ENCODE measurements around the gene AFMID.

The AFMID gene

DNA sequence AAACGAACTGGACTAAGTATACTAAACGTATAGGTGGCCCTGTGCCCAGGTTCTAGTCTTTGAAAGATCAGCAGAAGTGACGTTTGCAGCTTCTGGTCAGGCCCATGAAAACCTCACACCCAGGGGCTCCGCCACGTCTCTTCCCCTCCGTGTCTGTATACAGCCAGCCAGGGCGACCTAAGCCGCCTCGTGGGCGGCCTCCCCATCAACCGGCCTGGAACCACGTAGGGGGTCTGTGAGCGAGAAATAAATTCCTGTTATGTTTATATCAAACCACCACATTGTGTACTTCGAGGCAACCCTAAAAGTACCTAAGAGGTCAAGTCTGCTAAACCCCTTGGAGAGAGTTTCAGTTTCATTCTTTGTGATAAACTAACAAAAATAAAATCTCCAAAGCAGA is 7.1 kb upstream of the AFMID start:
- DNase-seq (ENCODE audit: low spot score) = no peak

DNA sequence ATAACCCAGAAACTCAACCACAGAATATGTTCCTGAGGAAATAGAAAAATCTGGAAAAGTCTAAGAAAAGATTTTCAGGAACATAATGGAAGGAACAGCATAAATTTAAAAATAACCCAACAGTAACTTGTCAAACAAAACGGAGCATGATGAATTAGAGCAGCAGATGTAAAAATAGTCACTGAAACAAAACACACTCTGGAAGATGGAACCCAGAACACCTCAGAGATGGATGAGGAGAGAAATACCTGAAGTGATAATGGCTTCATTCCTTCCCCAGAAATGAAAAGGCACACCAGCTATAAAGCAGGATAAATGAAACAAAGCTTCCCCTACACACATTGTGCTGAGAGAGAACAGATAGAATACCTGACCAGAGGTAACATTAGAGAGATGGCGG is 6.7 kb upstream of the AFMID start:
- no peak for DNase-seq (ENCODE audit: low spot score)

DNA sequence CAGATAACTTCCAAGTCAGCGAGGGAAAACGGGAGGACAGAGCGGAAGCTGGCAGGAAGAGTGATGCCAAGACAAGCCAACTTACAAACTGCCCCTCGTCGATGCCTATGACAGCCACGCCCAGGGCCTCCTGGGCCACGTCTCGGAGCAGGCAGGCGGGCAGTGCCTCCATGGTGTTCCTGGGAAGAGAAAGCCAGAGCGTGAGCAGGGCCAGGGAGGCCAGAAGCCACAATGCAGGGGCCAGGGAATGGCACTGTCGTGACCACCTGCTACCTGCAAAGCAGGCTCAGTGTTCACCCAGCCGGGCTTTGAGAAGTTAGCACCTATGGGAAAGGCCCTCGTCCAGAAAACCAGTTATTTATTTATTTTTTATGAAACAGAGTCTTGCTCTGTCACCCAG is 4.7 kb upstream of the AFMID start:
- no peak for DNase-seq (ENCODE audit: low spot score)

DNA sequence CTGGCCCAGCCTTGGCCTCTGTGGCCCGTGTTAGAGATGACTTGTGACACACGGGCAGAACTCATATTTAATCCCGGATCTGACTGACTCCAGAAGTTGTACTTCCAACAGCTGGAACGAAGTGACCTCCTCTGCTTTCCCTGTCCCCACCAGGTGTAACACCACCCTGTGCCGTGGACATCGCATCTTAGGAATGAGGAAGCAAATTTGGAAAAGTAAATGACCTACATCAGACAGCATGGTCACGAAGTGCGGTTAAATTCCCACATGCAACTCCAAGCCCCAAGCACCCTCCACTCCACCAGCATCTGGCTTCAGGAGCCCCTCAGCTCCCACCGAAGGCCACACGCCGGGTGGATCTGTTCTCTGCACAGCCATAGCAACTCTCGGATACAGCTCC is 3.2 kb upstream of the AFMID start:
- no peak for DNase-seq (ENCODE audit: low spot score)

DNA sequence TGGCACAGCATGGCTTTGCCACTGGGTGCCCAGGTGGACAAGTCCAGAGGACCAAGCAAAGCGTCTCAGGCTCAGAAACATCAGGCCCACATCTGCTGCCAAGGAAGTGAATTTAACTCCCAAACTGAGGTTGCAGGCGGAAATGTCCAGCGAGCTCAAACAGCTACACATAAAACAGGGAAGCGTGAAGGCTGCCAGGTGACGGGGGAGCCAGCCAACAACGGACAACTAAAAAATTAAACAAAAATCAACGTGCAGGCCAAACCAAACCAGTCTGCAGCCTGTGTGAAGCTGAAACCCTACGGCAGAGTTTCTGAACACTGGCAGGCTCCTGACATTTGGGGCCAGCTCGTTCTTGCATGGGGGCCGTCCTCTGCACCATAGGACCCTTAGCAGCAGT is 2.8 kb upstream of the AFMID start:
- DNase-seq (ENCODE audit: low spot score) = no peak

DNA sequence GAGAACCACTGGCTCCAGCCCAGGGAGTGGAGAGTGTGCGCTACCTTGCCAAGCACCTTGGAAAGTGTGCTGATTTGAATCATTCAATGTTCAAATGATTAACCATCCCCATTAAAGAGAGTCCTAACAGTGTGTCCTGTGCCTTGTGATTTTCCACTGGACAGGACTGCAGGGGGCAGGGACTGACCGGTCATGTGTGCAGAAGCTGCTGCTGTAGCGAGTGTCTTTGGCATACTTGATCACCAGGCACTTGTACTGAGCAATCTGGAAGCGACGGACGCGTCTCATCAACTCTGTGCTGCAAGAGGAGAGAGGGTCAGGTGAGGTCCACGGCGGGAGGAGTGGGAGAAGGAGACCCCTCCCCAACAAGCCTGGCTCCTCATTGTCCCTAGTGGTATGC is 2.3 kb upstream of the AFMID start:
- no peak for DNase-seq (ENCODE audit: low spot score)

DNA sequence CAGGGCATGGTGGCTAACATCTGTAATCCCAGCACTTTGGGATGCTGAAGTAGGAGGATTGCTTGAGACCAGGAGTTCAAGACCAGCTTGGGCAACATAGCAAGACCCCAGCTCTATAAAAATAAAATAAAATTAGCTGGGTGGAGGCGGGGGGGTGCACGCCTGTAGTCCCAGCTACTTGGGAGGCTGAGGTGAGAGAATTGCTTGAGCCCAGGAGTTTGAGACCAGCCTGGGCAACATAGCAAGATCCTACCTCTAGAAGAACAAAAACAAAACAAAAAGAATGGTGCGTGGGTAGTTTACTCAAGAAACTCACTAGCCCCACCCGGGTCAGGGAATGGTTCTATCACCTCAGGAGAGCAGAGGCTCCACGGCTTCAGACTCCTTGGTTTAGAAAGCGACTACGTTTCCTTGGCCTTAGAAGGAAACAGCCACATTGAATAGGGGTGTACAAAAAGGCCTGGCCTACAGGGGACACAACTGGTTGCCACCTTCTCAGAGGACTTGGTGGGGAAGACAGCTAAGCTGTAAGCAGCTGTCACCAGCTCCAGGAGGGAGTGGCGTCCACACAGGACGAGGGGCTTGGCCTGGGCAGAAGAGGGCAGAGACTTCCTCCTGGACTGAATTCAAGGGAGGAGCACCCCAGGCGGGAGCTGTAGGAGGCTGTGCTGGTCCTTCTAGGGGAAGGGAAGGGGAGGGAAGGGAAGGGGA is 1.0 kb upstream of the AFMID start:
- DNase-seq (ENCODE audit: low spot score) = peak; percentile 27

DNA sequence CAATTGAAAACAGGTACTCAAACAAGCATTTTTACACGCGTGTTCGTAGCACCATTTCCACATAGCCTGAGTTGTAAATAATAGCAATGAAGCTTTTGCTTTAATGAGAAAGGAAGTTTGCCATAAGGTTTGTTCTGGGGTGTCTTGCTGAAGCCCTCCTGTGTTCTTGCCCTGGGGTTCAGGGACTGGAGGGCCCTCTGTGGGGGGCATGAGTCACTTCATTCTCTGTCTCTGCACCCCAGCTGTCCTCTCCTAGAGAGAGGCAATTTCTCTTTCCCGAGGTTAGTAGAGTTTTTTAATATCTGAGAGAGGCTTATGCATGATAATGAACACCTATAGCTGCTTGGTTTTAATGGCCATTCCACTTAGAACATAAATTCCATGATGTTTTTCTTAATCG is 9.6 kb downstream of the AFMID start:
- no peak for DNase-seq (ENCODE audit: low spot score)

DNA sequence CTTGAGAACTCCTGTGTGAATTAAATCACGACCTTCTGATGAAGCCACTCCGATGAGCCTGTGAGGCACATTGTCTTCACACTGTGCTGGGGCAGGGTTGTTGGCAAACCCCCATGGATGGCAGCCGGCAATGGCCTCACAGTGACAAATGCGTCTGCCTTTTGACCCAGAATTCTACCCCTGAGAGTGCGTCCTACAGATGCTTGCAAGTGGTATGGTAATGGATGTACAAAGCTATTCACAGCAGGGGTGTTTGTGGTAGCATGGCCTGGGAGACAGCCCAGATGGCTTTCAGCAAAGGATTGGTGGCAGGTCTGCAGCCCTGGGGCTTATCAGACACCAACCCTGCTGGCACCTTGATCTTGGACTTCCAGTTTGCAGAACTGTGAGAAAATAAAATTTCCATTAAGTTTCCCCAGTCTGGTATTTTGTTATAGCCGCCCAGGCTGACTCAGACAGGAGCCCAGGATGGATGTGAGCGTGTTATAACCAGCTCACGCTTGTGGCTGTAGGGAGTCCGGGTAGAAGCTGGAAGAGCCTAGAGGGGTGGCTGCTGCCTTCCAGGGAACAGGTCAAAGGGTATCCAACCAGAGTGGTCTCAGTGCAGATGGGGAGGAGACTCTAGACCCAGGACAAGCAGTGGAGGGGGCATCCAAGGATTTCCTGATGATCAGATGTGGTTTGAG is 10.1 kb downstream of the AFMID start:
- no peak for DNase-seq (ENCODE audit: low spot score)

DNA sequence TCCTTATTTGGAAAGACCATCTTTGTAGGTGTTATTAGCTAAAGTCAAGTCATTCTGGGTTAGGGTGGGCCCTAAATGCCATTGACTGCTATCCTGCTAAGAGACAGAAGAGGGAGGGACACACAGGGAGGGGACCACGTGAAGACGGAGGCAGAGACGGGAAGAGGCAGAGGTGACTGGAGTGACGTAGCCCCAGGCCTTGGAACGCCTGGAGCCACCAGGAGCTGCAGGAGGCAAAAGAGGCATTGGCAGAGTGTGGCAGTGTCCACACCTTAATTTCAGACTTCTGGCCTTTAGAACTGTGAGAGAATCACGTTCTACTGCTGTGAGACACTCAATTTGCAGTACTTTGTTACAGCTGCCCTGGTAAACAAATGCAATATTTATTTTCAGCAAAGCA is 13.3 kb downstream of the AFMID start:
- DNase-seq (ENCODE audit: low spot score) = no peak

DNA sequence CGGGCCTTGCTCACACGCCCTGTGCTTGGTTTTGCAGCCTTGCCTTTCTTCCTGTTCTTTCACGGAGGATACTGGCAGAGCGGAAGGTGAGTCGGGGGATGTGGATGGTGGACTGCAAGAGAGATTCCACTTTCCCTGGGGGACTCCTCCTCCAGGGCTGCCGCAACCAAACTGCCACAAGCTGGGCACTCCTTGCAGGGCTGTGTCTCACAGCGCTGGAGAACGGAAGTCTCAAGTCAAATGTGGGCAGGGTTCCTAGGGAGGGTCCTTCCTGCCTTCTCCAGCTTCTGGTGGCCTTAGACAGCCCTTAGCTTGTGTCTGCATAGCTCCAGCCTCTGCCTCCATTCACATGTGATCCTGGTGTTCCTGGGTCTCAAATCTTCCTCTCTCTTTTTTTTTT is 15.5 kb downstream of the AFMID start:
- DNase-seq (ENCODE audit: low spot score) = no peak

DNA sequence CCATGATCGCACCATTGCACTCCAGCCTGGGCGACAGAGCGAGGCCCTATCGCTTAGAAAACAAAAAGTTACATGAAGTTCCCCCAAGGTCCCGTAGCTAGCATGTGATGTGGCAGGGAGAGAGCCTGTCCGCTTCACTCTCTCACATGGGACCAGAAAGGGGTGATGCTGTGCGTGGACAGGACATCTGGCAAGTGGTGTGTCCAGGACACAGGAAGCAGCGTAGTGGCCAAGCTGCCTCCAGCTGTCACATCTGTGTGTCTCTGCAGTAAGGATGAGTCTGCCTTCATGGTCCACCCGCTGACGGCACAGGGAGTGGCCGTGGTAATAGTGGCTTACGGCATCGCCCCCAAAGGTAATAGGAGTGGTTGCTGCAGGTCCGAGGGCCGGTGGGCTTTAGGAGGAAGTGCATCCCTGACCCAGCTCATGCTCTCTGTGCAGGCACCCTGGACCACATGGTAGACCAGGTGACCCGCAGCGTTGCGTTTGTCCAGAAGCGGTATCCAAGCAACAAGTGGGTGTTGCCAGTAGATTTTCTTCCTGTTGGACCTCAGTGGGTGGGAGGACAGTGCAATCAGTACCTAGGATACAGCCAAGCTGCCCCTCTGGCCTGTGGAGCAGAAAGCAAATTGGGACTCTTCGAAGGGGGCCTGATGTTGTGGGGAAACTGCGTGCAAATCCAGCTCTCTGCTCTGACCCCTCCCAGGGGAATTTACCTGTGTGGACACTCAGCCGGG is 17.4 kb downstream of the AFMID start:
- DNase-seq (ENCODE audit: low spot score) = no peak

DNA sequence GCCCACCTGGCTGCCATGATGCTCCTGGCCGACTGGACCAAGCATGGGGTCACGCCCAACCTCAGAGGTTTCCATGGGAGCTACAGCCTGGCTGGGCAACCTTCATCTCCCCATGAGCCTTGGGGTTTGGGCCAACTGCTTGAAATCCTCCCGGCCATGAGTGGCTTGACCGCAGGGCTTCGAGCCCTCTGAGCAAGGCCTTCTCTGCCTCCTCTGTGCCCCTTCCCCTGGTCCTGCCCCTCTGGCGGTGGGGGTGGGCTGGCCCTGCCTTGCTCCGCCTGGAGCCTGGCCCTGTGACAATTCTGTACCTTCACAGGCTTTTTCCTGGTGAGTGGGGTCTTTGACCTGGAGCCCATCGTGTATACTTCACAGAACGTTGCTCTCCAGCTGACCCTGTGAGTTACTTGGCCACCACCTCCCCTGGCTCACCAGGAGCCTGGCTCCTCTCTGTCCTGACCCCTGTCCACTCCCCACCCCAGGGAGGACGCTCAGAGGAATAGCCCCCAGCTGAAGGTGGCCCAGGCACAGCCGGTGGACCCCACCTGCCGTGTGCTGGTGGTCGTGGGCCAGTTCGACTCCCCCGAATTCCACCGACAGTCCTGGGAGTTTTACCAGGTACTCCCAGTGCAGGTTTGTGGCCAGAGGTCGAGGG is 18.1 kb downstream of the AFMID start:
- no peak for DNase-seq (ENCODE audit: low spot score)

DNA sequence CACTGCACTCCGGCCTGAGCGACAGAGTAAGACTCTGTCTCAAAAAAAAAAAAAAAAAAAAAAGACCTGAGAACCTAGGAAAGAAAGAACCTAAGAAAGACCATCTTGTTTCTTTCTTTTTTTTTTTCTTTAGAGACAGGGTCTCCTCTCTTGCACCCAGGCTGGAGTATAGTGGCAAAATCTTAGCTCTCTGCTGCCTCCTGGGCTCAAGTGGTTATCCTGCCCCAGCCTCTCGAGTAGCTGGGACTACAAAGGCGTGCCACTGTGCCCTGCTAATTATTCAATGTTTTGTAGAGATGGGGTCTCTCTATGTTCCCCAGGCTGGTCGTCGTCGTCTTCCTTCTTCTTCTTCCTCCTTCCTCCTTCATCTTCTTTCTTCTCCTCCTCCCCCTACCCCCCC is 19.1 kb downstream of the AFMID start:
- no peak for DNase-seq (ENCODE audit: low spot score)

DNA sequence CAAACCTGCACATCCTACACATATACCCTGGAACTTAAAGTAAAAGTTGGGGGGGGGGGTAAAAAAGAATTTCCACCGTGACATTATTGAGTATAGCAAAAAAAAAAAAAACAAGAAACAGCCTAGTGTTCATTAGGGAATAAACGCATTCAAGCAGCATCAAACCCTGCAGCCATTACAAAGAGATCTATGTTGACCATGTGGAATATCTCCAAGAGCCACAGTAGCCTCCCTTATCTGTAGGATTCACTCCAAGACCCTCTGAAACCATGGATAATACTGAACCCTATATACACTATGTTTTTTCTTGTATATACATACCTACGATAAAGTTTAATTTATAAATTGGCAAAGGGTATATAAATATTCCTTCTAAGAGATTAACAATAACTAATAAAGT is 21.3 kb downstream of the AFMID start:
- DNase-seq (ENCODE audit: low spot score) = no peak

DNA sequence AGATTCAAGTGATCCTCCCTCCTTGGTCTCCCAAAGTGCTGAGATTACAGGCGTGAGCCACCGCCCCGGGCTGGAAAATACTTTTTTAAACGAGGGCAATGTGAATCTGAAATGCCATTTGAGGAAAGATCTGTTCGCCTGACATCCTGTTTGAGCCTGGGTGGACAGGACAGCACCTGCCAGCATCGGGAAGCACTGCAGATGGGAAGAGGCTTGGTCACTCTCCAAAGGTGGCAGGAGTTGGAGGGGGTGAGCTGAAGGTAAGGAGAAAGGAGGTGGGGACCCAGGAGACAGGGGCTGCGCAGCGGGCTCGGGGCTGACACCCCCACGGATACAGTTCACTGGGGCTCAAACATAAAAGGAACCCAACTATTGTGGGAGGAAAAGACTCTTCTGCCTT is 22.9 kb downstream of the AFMID start:
- DNase-seq (ENCODE audit: low spot score) = no peak

DNA sequence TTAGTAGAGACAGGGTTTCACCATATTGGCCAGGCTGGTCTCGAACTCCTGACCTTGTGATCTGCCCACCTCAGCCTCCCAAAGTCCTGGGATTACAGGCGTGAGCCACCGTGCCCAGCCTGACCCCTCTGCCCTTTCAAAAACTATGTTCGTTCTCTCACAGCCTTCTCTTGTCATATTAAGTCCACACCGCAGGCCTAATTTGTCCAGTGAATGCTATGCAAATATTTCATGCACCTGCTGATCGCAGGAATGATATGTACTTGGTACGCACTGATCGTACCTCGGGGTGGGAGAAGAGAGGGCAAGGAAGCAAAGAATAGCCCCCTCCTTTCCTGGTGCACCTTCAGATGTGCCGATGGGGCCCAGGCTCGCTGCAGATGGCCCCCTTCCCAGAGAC is 23.9 kb downstream of the AFMID start:
- DNase-seq (ENCODE audit: low spot score) = no peak

DNA sequence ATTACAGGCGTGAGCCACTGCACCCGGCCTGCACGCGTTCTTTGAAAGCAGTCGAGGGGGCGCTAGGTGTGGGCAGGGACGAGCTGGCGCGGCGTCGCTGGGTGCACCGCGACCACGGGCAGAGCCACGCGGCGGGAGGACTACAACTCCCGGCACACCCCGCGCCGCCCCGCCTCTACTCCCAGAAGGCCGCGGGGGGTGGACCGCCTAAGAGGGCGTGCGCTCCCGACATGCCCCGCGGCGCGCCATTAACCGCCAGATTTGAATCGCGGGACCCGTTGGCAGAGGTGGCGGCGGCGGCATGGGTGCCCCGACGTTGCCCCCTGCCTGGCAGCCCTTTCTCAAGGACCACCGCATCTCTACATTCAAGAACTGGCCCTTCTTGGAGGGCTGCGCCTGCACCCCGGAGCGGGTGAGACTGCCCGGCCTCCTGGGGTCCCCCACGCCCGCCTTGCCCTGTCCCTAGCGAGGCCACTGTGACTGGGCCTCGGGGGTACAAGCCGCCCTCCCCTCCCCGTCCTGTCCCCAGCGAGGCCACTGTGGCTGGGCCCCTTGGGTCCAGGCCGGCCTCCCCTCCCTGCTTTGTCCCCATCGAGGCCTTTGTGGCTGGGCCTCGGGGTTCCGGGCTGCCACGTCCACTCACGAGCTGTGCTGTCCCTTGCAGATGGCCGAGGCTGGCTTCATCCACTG is 27.0 kb downstream of the AFMID start, which contains the start of gene BIRC5:
Gene BIRC5 (plus strand): TSS at position 238 of the 690 bp plus-strand sequence. CDS start 64 bp downstream, at position 302.
- peak; percentile 92 for DNase-seq (ENCODE audit: low spot score)

DNA sequence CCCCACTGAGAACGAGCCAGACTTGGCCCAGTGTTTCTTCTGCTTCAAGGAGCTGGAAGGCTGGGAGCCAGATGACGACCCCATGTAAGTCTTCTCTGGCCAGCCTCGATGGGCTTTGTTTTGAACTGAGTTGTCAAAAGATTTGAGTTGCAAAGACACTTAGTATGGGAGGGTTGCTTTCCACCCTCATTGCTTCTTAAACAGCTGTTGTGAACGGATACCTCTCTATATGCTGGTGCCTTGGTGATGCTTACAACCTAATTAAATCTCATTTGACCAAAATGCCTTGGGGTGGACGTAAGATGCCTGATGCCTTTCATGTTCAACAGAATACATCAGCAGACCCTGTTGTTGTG is 27.5 kb downstream of the AFMID start:
- DNase-seq (ENCODE audit: low spot score) = peak; percentile 11

DNA sequence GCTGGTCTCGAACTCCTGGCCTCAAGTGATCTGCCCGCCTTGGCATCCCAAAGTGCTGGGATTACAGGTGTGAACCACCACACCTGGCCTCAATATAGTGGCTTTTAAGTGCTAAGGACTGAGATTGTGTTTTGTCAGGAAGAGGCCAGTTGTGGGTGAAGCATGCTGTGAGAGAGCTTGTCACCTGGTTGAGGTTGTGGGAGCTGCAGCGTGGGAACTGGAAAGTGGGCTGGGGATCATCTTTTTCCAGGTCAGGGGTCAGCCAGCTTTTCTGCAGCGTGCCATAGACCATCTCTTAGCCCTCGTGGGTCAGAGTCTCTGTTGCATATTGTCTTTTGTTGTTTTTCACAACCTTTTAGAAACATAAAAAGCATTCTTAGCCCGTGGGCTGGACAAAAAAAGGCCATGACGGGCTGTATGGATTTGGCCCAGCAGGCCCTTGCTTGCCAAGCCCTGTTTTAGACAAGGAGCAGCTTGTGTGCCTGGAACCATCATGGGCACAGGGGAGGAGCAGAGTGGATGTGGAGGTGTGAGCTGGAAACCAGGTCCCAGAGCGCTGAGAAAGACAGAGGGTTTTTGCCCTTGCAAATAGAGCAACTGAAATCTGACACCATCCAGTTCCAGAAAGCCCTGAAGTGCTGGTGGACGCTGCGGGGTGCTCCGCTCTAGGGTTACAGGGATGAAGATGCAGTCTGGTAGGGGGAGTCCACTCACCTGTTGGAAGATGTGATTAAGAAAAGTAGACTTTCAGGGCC is 32.4 kb downstream of the AFMID start:
- DNase-seq (ENCODE audit: low spot score) = no peak

DNA sequence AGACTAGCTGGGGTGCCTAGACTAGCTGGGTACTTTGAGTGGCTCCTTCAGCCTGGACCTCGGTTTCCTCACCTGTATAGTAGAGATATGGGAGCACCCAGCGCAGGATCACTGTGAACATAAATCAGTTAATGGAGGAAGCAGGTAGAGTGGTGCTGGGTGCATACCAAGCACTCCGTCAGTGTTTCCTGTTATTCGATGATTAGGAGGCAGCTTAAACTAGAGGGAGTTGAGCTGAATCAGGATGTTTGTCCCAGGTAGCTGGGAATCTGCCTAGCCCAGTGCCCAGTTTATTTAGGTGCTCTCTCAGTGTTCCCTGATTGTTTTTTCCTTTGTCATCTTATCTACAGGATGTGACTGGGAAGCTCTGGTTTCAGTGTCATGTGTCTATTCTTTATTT is 35.9 kb downstream of the AFMID start:
- no peak for DNase-seq (ENCODE audit: low spot score)

Data from hematopoietic multipotent progenitor cell treated with erythropoietin and hydrocortisone succinate and interleukin-3 and kit ligand, for 15 days (in vitro differentiated cells).